ENCODE results near the gene ZNF84.

GRCh38 chr12:133107121-133107520 is 69.8 kb downstream of the ZNF84 start:
- TF ChIP-seq CTCF (conservative IDR thresholded peaks at IDR 0.05): no peak
- no peak for TF ChIP-seq EZH2 (IDR thresholded peaks at IDR 0.05; ENCODE audit: low read depth)

Data from PC-9 (cell line).